ENCODE data around the gene TMEM150B. TPM values are rescaled to one million over a fixed set of nuclear protein-coding genes. Genes with fewer than 3 reads are reported as not detected.

TMEM150B gene
- total RNA-seq, 1 experiment from 2014 or later = not detected

- no TSS peak for BruUV-seq (replicated peaks)
Observed at GRCh38 chr19:55297267-55297666, 27.9 kb downstream of the TMEM150B start.

GRCh38 chr19:55289117-55289796, 35.9 kb downstream of the TMEM150B start:
- H3K9me2 ChIP-seq (ENCODE audit: insufficient read depth) = no peaks in the 10 kb centered on the region
- no peaks in the 10 kb centered on the region for H3K9me3 ChIP-seq (ENCODE audit: insufficient read depth, low read depth)
- no peaks in the 10 kb centered on the region for H4K20me1 ChIP-seq (ENCODE audit: insufficient read depth)
- BruUV-seq (replicated peaks) = no TSS peak
- POLR2A ChIA-PET (ENCODE audit: unreplicated experiment) = interaction anchor here (0.5 to 0.6 kb wide), 2 partner anchors 97 to 143 kb away, joined by 4 read pairs; no protein-coding TSS in a partner anchor
- H3K36me3 ChIP-seq (ENCODE audit: low read depth) = no peaks in the 10 kb centered on the region
- DNase-seq = no peak
- H3K4me3 ChIP-seq = no peak overlapping the region
- no peaks in the 10 kb centered on the region for H3K4me1 ChIP-seq (replicated peaks; ENCODE audit: insufficient read depth)
- no peak overlapping the region for H2AFZ ChIP-seq
- H3F3A ChIP-seq (ENCODE audit: insufficient read depth, low read depth) = peaks cover 23% of the 10 kb centered on the region
- H3K27me3 ChIP-seq (ENCODE audit: insufficient read depth, low read depth) = no peaks in the 10 kb centered on the region
- H3K27ac ChIP-seq = no peak overlapping the region
- TF ChIP-seq, protein P1, sequence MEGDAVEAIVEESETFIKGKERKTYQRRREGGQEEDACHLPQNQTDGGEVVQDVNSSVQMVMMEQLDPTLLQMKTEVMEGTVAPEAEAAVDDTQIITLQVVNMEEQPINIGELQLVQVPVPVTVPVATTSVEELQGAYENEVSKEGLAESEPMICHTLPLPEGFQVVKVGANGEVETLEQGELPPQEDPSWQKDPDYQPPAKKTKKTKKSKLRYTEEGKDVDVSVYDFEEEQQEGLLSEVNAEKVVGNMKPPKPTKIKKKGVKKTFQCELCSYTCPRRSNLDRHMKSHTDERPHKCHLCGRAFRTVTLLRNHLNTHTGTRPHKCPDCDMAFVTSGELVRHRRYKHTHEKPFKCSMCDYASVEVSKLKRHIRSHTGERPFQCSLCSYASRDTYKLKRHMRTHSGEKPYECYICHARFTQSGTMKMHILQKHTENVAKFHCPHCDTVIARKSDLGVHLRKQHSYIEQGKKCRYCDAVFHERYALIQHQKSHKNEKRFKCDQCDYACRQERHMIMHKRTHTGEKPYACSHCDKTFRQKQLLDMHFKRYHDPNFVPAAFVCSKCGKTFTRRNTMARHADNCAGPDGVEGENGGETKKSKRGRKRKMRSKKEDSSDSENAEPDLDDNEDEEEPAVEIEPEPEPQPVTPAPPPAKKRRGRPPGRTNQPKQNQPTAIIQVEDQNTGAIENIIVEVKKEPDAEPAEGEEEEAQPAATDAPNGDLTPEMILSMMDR (conservative IDR thresholded peaks at IDR 0.05) = no peak
- no peak for TF ChIP-seq EZH2 (IDR thresholded peaks at IDR 0.05; ENCODE audit: low read depth)
- no peak overlapping the region for H3K4me2 ChIP-seq
- intact Hi-C loops (cut with micrococcal nuclease; ENCODE audit: unreplicated experiment) = no loop called here
- CTCF ChIA-PET = no interaction called here
- H3K79me2 ChIP-seq (ENCODE audit: low read depth) = no peaks in the 10 kb centered on the region

More at GRCh38 chr19:55297267-55297666, 27.9 kb downstream of the TMEM150B start:
- ChIA-PET POLR2A (ENCODE audit: unreplicated experiment) (no interaction called here), CTCF (no interaction called here)
- Histone ChIP-seq H3K27me3 (ENCODE audit: insufficient read depth, low read depth) (no peaks in the 10 kb centered on the region), H3K36me3 (ENCODE audit: low read depth) (no peaks in the 10 kb centered on the region), H4K20me1 (ENCODE audit: insufficient read depth) (no peaks in the 10 kb centered on the region), H3K9me2 (ENCODE audit: insufficient read depth) (no peaks in the 10 kb centered on the region), H3K79me2 (ENCODE audit: low read depth) (no peaks in the 10 kb centered on the region), H3K4me3 (no peak overlapping the region), H3K4me2 (no peak overlapping the region), H3K9me3 (ENCODE audit: insufficient read depth, low read depth) (no peaks in the 10 kb centered on the region), H2AFZ (no peak overlapping the region), H3F3A (ENCODE audit: insufficient read depth, low read depth) (peaks cover 4% of the 10 kb centered on the region), H3K4me1 (replicated peaks; ENCODE audit: insufficient read depth) (0 out of 2 replicates have a peak, but pooled peaks cover 3% of the 10 kb centered on the region), H3K27ac (no peak overlapping the region)
- TF ChIP-seq, protein P1 (conservative IDR thresholded peaks at IDR 0.05) = no peak
- TF ChIP-seq EZH2 (IDR thresholded peaks at IDR 0.05; ENCODE audit: low read depth) = no peak
- intact Hi-C loops (cut with micrococcal nuclease; ENCODE audit: unreplicated experiment) = no loop called here
- no peak for DNase-seq

GRCh38 chr19:55287361-55288079, 37.6 kb downstream of the TMEM150B start:
- no peaks in the 10 kb centered on the region for H3K36me3 ChIP-seq (ENCODE audit: low read depth)
- BruUV-seq (replicated peaks) = no TSS peak
- H3K27me3 ChIP-seq (ENCODE audit: insufficient read depth, low read depth) = peaks cover 4% of the 10 kb centered on the region; the same call in 1 of the 2 replicates
- H2AFZ ChIP-seq = no peak overlapping the region
- no peaks in the 10 kb centered on the region for H4K20me1 ChIP-seq (ENCODE audit: insufficient read depth)
- no peaks in the 10 kb centered on the region for H3K9me2 ChIP-seq (ENCODE audit: insufficient read depth)
- H3F3A ChIP-seq (ENCODE audit: insufficient read depth, low read depth) = peaks cover 21% of the 10 kb centered on the region
- intact Hi-C loops (cut with micrococcal nuclease; ENCODE audit: unreplicated experiment) = no loop called here
- ChIA-PET POLR2A (ENCODE audit: unreplicated experiment) (interaction anchor here (0.5 to 0.6 kb wide), 2 partner anchors 15 to 120 kb away, joined by 3 to 4 read pairs; partner anchors contain the start of gene UBE2S), CTCF (no interaction called here)
- H3K79me2 ChIP-seq (ENCODE audit: low read depth) = no peaks in the 10 kb centered on the region
- TF ChIP-seq, protein P1 (conservative IDR thresholded peaks at IDR 0.05) = no peak
- TF ChIP-seq EZH2 (IDR thresholded peaks at IDR 0.05; ENCODE audit: low read depth) = no peak
- H3K4me1 ChIP-seq (replicated peaks; ENCODE audit: insufficient read depth) = no peaks in the 10 kb centered on the region
- H3K4me2 ChIP-seq = no peak overlapping the region
- no peak overlapping the region for H3K27ac ChIP-seq
- DNase-seq = no peak
- no peak overlapping the region for H3K4me3 ChIP-seq
- H3K9me3 ChIP-seq (ENCODE audit: insufficient read depth, low read depth) = no peaks in the 10 kb centered on the region

Measured in PC-9 (cell line).